ENCODE data around the gene TRAM2.

GRCh38 chr6:52572536-52572935 lies 4.3 kb downstream of the TRAM2 start:
- no peak for TF ChIP-seq YY1 (IDR thresholded peaks at IDR 0.05; ENCODE audit: insufficient read depth, insufficient replicate concordance, low read depth, low read length)
- TF ChIP-seq ZNF350 (CRISPR knock-in tag; IDR thresholded peaks at IDR 0.05; ENCODE audit: borderline replicate concordance, low read depth): no peak
- no peak for TF ChIP-seq CC2D1A (CRISPR knock-in tag; IDR thresholded peaks at IDR 0.05)
- TF ChIP-seq ZNF12 (CRISPR knock-in tag; IDR thresholded peaks at IDR 0.05): no peak
- no peak for TF ChIP-seq ATF2 (CRISPR knock-in tag; IDR thresholded peaks at IDR 0.05)
- no peak for TF ChIP-seq CTCF (CRISPR knock-in tag; IDR thresholded peaks at IDR 0.05)

Measured in HepG2 (cell line).